Type B pancreatic cell (in vitro differentiated cells): ENCODE data around the gene PIGQ. TPM values are rescaled to one million over a fixed set of nuclear protein-coding genes. Genes with fewer than 3 reads are reported as not detected.

Experiments
- DNase-seq: peaks from one replicate; pipeline ENCODE4 v3.0.0; 2021; ENCODE audit warnings: mixed read lengths; ENCODE audit not compliant: unreplicated experiment; ENCODE audit errors: extremely low spot score
- H3K27ac Mint-ChIP-seq: 2 replicates; pipeline ENCODE4 v1.8.0; 2021; ENCODE audit warnings: mild to moderate bottlenecking, mixed read lengths
- H3K27me3 Mint-ChIP-seq: 2 replicates; pipeline ENCODE4 v1.8.0; 2021; ENCODE audit warnings: mixed read lengths
- H3K36me3 Mint-ChIP-seq: 2 replicates; pipeline ENCODE4 v1.8.0; 2021; ENCODE audit warnings: mixed read lengths
- H3K4me1 Mint-ChIP-seq: one replicate; pipeline ENCODE4 v1.8.0; 2021; ENCODE audit warnings: mixed read lengths; ENCODE audit not compliant: unreplicated experiment
- H3K4me3 Mint-ChIP-seq: 2 replicates; pipeline ENCODE4 v1.8.0; 2021; ENCODE audit warnings: mild to moderate bottlenecking, mixed read lengths
- H3K9me3 Mint-ChIP-seq: 2 replicates; pipeline ENCODE4 v1.8.0; 2021; ENCODE audit warnings: mixed read lengths
- total RNA-seq: library from RNA; stranded (reverse); gene quantifications from 2 replicates; pipeline ENCODE4 v1.2.1, GENCODE V29; 2021; ENCODE audit warnings: low replicate concordance
- TF ChIP-seq, protein P1 (sequence below): fragments of 200-600 bp; sonication (generic); conservative IDR thresholded peaks from 2 replicates; pipeline ENCODE4 v1.5.0; 2021; ENCODE audit warnings: antibody characterized with exemption, mild to moderate bottlenecking

Gene PIGQ
- total RNA-seq, 1 donor from 2014 or later = 83.5 TPM

- Mint-ChIP-seq H3K36me3 (no peaks in the 10 kb centered on the region), H3K4me1 (no peaks in the 10 kb centered on the region), H3K9me3 (no peaks in the 10 kb centered on the region), H3K27ac (no peak overlapping the region), H3K4me3 (no peak overlapping the region), H3K27me3 (no peaks in the 10 kb centered on the region)
- DNase-seq = no peak
- TF ChIP-seq, protein P1, sequence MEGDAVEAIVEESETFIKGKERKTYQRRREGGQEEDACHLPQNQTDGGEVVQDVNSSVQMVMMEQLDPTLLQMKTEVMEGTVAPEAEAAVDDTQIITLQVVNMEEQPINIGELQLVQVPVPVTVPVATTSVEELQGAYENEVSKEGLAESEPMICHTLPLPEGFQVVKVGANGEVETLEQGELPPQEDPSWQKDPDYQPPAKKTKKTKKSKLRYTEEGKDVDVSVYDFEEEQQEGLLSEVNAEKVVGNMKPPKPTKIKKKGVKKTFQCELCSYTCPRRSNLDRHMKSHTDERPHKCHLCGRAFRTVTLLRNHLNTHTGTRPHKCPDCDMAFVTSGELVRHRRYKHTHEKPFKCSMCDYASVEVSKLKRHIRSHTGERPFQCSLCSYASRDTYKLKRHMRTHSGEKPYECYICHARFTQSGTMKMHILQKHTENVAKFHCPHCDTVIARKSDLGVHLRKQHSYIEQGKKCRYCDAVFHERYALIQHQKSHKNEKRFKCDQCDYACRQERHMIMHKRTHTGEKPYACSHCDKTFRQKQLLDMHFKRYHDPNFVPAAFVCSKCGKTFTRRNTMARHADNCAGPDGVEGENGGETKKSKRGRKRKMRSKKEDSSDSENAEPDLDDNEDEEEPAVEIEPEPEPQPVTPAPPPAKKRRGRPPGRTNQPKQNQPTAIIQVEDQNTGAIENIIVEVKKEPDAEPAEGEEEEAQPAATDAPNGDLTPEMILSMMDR = no peak
Measured at GRCh38 chr16:578232-578869, 8.6 kb downstream of the PIGQ start.

- no peaks in the 10 kb centered on the region for H3K4me1 Mint-ChIP-seq
- H3K4me3 Mint-ChIP-seq = no peak overlapping the region
Measured at GRCh38 chr16:578870-579405, 9.2 kb downstream of the PIGQ start.

GRCh38 chr16:580141-580945, 10.6 kb downstream of the PIGQ start:
- no peaks in the 10 kb centered on the region for H3K27me3 Mint-ChIP-seq
- DNase-seq = no peak
- no peak overlapping the region for H3K27ac Mint-ChIP-seq
- H3K36me3 Mint-ChIP-seq = no peaks in the 10 kb centered on the region
- H3K4me3 Mint-ChIP-seq = no peak overlapping the region
- no peaks in the 10 kb centered on the region for H3K9me3 Mint-ChIP-seq
- H3K4me1 Mint-ChIP-seq = peaks cover 1% of the 10 kb centered on the region
- TF ChIP-seq, protein P1 = no peak

More at GRCh38 chr16:578870-579405, 9.2 kb downstream of the PIGQ start:
- no peak for DNase-seq
- no peak overlapping the region for H3K27ac Mint-ChIP-seq
- TF ChIP-seq, protein P1 = peak; percentile 87
- no peaks in the 10 kb centered on the region for H3K36me3 Mint-ChIP-seq
- H3K27me3 Mint-ChIP-seq = no peaks in the 10 kb centered on the region
- no peaks in the 10 kb centered on the region for H3K9me3 Mint-ChIP-seq

- Mint-ChIP-seq H3K9me3 (no peaks in the 10 kb centered on the region), H3K4me1 (peaks cover 8% of the 10 kb centered on the region), H3K27me3 (no peaks in the 10 kb centered on the region), H3K36me3 (no peaks in the 10 kb centered on the region), H3K27ac (no peak overlapping the region), H3K4me3 (no peak overlapping the region)
- DNase-seq = no peak
- TF ChIP-seq, protein P1 = no peak
Measured at GRCh38 chr16:580946-581498, 11.3 kb downstream of the PIGQ start.

GRCh38 chr16:582218-582613, 12.4 kb downstream of the PIGQ start:
- peaks cover 8% of the 10 kb centered on the region for H3K4me1 Mint-ChIP-seq
- H3K4me3 Mint-ChIP-seq = no peak overlapping the region
- no peaks in the 10 kb centered on the region for H3K9me3 Mint-ChIP-seq
- DNase-seq = no peak
- H3K36me3 Mint-ChIP-seq = no peaks in the 10 kb centered on the region
- TF ChIP-seq, protein P1 = no peak
- no peak overlapping the region for H3K27ac Mint-ChIP-seq
- no peaks in the 10 kb centered on the region for H3K27me3 Mint-ChIP-seq
